AG10803 (cell line): ENCODE measurements around the gene PACSIN2.
"Not testable (repeated sequence)": the region's sequence is repeated elsewhere in the genome, so short reads cannot be mapped to it uniquely, and the experiment has no call there.

Source experiments
- DNase-seq: peaks from one replicate; pipeline ENCODE4 v3.0.0; 2010; ENCODE audit warnings: low read depth
- H3K4me3 ChIP-seq: 2 replicates; pipeline ENCODE4 v1.5.1; 2011; ENCODE audit warnings: mild to moderate bottlenecking, low read length, control low read depth
- TF ChIP-seq, protein P1 (sequence below): conservative IDR thresholded peaks from 2 replicates; pipeline ENCODE4 v1.5.1; 2011; ENCODE audit warnings: mild to moderate bottlenecking, low read length, control low read depth, inconsistent platforms

Gene PACSIN2

DNA sequence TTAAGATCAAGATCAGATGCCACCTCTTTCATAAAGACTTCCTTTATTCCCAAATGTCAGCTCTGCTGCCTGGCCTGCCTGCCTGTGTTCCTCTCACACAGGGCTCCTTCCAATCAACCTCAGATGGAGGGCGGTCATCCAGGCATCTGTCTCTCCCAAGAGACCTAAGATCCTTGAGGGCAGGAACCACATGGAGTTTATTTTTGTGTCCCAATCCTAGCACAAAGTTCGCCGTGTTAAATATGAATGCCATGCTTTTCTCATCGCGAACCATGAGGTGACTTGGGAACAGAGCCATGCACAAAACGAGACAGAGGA is 85.2 kb downstream of the PACSIN2 start:
- TF ChIP-seq, protein P1, sequence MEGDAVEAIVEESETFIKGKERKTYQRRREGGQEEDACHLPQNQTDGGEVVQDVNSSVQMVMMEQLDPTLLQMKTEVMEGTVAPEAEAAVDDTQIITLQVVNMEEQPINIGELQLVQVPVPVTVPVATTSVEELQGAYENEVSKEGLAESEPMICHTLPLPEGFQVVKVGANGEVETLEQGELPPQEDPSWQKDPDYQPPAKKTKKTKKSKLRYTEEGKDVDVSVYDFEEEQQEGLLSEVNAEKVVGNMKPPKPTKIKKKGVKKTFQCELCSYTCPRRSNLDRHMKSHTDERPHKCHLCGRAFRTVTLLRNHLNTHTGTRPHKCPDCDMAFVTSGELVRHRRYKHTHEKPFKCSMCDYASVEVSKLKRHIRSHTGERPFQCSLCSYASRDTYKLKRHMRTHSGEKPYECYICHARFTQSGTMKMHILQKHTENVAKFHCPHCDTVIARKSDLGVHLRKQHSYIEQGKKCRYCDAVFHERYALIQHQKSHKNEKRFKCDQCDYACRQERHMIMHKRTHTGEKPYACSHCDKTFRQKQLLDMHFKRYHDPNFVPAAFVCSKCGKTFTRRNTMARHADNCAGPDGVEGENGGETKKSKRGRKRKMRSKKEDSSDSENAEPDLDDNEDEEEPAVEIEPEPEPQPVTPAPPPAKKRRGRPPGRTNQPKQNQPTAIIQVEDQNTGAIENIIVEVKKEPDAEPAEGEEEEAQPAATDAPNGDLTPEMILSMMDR, result no peak
- no peak overlapping the region for H3K4me3 ChIP-seq
- DNase-seq, result peak; percentile 71

DNA sequence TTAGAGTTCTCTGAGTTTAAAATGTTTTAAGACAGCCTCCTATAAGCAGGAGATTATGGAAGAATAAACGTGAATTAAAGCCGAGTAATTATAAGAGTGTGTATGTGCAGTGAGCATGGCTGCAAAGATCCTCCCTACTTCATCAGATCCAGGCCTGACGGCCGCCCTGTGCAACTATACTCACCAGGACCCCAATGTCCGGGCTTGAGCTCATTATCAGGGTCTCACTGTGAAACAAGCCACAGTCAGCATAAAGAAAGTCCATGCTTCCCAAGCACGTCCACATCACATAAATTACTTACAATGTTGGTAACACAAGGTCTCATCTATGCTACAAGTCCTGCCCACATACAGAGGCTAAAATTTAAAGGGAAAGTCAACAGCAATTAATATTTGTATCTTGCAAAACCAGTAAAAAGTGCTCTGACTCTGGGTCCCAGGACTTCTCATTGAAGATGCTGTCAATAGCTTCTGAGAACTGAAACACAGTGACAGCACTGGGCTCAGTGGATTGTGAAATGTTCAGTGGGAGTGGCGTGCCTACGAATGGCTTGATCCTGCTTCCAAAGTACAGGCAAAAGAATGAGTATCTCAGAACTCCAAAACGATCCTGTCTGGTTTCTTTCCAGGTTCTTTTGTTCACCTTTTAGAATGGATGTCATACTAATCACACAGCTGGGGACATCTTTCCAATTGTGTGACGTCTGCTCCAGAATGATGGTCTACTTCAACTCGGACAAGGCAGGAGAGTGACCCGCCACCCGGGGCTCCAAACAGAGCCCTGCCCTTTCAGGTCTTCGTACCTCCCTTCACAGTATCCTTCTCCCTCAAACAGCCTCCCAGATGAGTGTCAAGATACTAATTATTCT is 85.7 kb downstream of the PACSIN2 start:
- no peak overlapping the region for H3K4me3 ChIP-seq
- peak; percentile 62 for DNase-seq
- TF ChIP-seq, protein P1, result no peak

DNA sequence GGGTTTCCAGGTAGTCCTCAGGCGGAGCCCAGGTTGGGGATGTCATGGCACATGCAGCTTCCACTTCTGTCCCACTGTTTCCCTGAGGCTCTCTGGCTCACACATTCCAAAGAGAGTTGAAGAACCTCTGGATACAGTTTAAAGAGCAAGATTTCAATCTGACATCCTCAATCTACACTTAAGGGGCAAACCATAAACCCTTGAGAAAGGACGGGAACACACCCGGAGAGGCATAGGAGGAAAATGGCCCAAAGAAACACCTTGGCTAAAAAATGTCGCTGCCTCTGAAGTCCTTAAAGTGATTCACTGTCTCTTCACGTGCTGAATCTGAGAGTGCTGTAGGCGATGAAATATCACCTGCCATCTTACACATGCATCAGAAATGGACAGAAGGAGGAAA is 87.0 kb downstream of the PACSIN2 start:
- TF ChIP-seq, protein P1, result no peak
- no peak for DNase-seq
- no peak overlapping the region for H3K4me3 ChIP-seq

DNA sequence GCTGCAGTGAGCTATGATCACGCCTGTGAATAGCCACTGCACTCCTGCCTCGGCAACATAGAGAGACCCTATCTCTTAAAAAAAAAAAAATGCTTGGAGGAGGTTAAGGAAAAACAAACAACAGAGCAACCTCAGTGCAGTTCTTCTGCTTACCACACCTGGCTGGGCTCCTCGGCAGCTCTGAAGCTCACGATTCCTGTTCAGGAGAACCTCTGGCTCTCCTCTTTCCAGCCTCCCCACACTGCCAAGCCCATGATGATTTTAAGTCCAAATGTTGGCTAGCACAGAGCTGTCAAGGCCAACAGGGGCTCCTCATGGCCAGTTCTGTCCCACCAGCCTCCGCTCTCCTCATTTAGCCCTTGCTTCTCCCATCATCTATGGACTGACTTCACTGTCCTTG is 88.2 kb downstream of the PACSIN2 start:
- no peak overlapping the region for H3K4me3 ChIP-seq
- TF ChIP-seq, protein P1, result no peak
- DNase-seq, result no peak

DNA sequence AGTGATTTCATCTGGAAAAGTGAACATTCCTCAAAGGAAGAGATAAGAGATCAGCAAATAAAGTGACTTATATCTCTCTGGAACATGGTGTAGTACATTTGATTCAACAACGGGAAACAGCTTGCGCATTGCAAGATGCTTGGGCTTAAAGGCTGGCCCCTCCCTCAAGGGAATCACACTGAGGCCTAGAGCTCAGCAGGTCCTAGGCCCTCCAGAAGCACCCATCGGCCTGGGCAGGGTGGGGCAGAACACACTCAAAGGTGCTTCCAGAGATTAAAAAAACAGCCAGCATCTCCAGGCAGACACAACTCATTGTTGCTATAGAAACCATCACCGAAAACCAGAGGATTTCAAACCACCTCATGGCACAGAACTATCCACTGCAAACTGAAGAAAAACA is 88.8 kb downstream of the PACSIN2 start:
- DNase-seq, result no peak

DNA sequence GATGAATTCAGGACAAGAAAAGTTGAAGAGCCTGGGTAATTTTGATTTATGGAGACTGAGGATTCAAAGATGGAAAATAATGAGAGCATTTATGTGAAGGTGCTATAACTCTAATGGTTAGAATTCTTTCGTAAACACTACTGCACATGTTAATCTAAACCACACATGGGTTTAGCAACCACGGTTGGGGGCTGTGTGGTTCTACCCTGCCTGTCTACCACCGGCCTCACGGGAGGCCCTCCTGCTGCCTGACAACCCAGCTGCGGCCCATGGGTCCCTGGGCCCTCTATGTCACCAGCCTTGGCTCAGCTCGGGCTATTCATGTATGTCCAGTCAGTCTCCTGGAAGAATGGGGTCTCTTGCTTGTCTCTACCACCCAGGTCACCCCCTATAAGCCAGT is 89.4 kb downstream of the PACSIN2 start:
- no peak overlapping the region for H3K4me3 ChIP-seq
- peak; percentile 13 for DNase-seq
- TF ChIP-seq, protein P1, result no peak

More for the DNA sequence above, 88.8 kb downstream of the PACSIN2 start:
- TF ChIP-seq, protein P1, result no peak
- H3K4me3 ChIP-seq, result no peak overlapping the region

DNA sequence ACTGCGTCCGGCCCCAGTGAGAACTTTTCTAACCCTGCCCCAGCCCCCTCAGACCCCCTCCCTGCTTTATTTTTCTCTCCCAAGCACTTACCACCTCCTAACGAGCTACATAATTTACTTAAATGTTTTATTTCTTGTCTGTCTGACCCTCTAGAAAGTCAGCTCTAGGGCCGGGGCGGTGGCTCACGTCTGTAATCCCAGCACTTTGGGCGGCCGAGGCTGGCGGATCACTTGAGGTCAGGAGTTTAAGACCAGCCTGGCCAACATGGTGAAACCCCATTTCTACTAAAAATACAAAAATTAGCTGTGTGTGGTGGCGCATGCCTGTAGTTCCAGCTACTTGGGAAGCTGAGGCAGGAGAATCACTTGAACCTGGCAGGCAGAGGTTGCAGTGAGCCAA is 89.9 kb downstream of the PACSIN2 start:
- not testable (repeated sequence) for DNase-seq, H3K4me3 ChIP-seq
